ENCODE results near the gene OR5V1.
"Not testable (repeated sequence)": the region's sequence is repeated elsewhere in the genome, so short reads cannot be mapped to it uniquely, and the experiment has no call there.

Gene OR5V1

GRCh38 chr6:29325777-29326176 is 42.9 kb downstream of the OR5V1 start:
- H2AFZ ChIP-seq (ENCODE audit: low read depth, low read length), result no peak overlapping the region
- no peaks in the 10 kb centered on the region for H3K4me1 ChIP-seq (ENCODE audit: insufficient read depth, low read length)
- no peaks in the 10 kb centered on the region for H3K27me3 ChIP-seq (ENCODE audit: insufficient read depth, low read length)
- H3K36me3 ChIP-seq (ENCODE audit: insufficient read depth, low read length), result no peaks in the 10 kb centered on the region
- no peak overlapping the region for H3K4me3 ChIP-seq (ENCODE audit: low read length)
- no peaks in the 10 kb centered on the region for H3K9me3 ChIP-seq (ENCODE audit: low read length)

- H3K4me1 ChIP-seq (ENCODE audit: insufficient read depth, low read length); H3K9me3 ChIP-seq (ENCODE audit: low read length); H2AFZ ChIP-seq (ENCODE audit: low read depth, low read length); H3K27me3 ChIP-seq (ENCODE audit: insufficient read depth, low read length); H3K4me3 ChIP-seq (ENCODE audit: low read length); H3K36me3 ChIP-seq (ENCODE audit: insufficient read depth, low read length): not testable (repeated sequence)
Observed at GRCh38 chr6:29323332-29323731, 45.3 kb downstream of the OR5V1 start.

GRCh38 chr6:29319931-29320330 is 48.7 kb downstream of the OR5V1 start:
- Histone ChIP-seq H3K4me3 (ENCODE audit: low read length) (no peak overlapping the region), H3K9me3 (ENCODE audit: low read length) (no peaks in the 10 kb centered on the region), H3K4me1 (ENCODE audit: insufficient read depth, low read length) (no peaks in the 10 kb centered on the region), H3K27me3 (ENCODE audit: insufficient read depth, low read length) (no peaks in the 10 kb centered on the region), H2AFZ (ENCODE audit: low read depth, low read length) (no peak overlapping the region), H3K36me3 (ENCODE audit: insufficient read depth, low read length) (no peaks in the 10 kb centered on the region)
